NCI-H748 (cell line): ENCODE results near the gene TMEM181.
"Not testable (repeated sequence)": the region's sequence is repeated elsewhere in the genome, so short reads cannot be mapped to it uniquely, and the experiment has no call there.

ENCODE experiments used
- DNase-seq: peaks from one replicate; lab custom pipeline; 2025; ENCODE audit not compliant: unreplicated experiment; lab: John Stamatoyannopoulos, UW

The TMEM181 gene

GRCh38 chr6:158635427-158636073 lies 75.7 kb downstream of the TMEM181 start:
- no peak for DNase-seq

DNA sequence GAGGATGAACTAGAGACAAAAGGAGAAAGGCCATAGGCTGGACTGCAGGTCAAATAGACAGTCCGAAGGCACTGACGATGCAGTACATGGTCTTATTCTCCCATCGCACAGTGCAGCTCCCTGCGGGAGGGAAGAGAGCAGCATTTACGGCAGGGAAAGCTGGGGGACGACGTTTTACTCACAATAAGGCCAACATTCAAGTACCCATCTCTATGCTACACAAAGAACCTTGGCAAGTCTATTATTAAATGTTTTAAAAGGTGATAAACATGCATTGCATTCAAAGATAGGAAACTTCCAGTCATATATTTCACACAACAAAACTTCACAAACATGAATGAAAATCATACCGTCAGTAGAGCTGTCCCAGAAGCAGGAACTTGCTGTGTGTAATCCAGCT lies 76.9 kb downstream of the TMEM181 start:
- no peak for DNase-seq

- DNase-seq, result no peak
These were observed 78.5 kb downstream of the TMEM181 start for GRCh38 chr6:158638324-158638854.

DNA sequence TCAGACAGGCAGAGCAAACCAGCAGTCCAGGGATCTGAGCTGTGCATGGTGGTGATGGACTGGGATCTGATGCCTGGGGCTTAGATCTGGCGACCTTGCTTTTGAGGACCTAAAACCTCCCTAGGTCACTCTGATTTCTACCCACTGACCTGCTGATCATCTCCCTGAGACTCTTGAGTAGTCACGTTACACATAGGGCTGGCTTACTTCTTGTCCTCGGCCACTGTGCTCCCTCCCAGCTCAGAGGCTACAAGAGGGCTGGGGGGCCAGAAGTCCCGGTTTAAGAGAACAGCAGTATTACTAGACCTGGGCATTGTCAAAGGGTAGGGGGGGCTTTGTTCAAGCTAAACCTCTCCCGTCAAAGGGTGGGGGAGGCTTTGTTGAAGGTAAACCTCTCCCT lies 79.2 kb downstream of the TMEM181 start:
- no peak for DNase-seq

DNA sequence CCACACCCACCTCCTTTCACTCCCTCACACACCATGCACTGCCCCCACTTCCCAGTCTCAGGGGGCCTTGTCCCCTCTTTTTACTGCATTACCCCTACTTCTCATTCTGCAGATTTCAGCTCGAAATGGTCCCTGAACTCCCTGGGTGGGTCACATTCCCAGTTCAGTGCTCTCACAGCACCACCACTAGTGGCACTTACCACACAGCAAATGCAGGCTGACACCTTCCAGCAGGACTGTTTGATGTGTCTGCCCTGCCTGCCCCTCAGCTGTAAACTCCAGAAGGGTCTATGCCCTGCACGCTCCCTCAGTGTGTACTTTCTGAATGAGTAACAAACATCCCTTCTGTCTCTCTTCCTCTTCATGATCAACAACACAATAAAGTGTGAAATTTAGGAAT lies 80.6 kb downstream of the TMEM181 start:
- no peak for DNase-seq

- no peak for DNase-seq
These were observed 82.3 kb downstream of the TMEM181 start for GRCh38 chr6:158642097-158642601.

- DNase-seq, result peak; percentile 53
These were observed 83.9 kb downstream of the TMEM181 start for GRCh38 chr6:158643836-158644230.

DNA sequence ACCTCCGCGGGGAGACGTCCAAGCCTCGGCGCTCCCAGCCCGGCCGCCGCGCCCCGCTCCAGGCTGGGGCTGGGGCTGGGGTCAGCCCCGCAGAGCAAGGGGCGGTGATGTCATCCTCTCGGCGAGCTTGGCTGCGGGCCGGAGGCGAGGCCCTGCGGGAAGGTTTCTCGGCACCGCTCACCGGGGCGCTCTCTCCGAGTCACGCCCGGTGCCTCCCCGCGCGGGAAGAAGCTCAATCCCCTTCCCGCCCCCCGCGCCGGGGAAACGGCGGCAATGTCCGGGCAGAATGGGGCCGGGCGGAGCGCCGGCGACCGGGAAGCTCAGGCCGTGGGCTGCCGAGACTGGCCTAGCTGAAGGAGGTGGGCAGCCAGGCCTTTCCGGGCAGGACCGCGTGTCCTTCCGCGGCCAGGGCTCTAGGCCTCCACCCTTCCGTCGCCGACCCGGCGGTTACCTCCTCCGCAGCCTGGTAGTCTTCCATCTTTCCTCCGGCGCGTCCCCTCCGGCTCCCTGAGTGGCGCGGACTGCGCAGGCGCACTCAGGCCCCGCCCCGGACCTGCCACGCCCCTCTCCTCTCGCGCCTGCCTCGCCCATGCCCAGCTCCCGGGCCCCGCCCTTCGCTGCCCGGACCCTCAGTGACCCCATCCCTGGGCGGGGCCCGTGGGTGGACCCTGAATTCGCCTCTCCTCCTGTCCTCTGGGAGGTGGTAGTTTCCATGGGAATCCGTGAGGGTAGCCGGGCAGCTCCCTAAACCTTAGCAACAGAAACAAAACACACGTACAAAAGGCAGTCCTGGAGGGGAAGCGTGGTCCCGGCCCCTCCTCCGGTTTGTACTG lies 84.6 kb downstream of the TMEM181 start, which contains the start of gene DYNLT1:
Gene DYNLT1 (minus strand): TSS at position 513 of the 833 bp plus-strand sequence. CDS start 35 bp downstream, at position 478.
- DNase-seq, result peak; percentile 99

DNA sequence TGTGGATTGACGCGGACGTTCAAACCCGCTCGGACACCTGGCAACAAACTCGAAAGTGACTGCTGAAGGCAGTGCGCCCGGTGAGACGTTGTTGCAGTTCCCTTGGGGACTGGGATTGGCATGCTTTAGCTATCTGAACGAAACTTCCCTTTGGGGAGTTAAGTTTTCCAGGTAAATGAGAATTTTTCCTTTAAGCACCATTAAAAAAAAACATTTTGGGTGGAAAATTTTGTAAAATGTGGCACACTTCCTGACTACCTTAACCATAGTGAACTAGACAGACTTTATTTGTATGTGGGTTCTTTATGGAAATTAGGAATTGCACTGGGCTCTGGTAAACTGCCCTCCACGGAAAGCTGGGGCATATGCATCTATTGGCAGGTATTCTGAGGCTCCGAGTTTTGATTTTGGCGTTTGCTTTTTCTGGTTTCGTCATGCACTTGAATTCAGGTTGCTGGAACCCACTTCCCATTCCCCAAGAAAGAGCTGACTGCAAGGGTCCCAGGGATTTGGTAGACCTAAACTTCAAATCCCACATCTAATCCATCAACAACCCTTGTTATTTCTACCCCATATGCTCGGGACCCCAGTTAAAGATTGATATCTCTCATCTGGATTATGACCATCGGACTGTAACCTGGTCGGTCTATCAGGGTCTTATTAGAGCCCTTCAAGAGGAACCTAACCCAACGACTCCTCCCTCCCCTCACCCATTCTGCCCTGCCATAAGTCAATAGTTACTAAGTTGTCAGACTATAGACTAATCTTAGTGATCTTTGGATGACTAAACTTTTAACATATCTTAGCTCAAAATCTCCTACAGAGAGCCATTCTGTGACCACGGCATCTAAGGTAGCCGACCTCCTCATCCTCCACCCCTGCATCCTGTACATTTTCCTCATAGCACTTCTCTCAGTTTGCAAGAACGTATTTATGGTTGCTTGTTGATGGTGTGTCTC lies 85.5 kb downstream of the TMEM181 start:
- no peak for DNase-seq

DNA sequence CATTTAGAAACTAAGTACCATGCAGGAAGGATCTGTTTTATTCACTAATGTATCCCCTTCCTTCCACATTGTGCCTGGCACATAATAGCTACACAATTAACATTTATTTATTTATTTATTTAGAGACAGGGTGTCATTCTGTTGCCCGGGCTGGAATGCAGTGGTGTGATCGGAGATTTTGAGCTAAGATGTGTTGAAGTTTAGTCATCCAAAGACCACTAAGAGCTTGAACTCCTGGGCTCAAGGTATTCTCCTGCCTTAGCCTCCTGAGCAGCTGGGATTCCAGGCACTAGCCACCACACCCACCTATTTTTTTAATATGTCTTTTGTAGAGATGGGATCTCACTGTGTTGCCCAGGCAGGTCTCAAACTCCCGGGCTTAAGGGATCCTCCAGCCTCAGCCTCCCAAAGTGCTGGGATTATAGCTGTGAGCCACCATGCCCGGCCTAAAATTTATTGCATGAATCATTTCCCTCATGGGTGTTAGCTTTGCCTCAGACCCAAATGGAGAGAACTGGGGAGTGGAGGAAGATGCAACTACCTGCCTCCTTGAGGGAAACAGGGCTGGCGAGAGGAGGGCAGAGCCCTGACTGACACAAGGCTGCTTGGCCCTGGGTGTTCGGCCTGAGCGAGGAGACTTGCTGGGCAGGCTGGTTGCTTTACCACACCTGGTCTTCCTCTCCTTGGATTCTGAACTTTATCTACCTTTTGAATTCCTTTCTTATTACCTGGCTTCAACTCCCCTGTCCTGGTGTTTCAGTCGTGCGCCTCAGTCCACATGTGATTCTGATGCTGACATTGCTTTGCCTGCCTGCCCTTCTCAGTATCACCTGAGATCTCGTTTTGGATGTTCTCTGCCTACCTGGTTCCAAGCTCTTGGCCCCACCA lies 86.4 kb downstream of the TMEM181 start:
- no peak for DNase-seq

- DNase-seq, result no peak
These were observed 87.6 kb downstream of the TMEM181 start for GRCh38 chr6:158647501-158647900.

DNA sequence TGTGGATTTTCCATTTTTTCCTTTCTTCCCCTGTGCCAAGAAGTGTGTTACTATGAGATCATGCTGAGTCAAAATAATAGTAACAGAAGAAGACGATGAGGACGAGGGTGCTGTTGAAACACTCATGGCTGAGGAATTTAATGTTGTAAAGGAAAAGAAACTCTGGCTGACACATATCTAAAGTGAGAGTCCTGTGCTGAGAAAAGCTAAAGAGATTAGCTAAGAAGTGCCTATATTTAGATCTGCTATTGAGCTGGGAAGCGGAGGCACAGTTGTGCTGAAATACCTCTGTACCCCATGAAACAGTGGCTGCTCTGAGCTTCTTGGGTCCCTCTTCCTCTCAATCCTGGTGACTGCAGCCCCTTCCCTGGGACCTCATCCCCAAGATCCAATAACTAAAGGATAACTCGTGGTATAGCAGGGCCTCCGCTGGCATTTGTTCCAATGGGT lies 88.8 kb downstream of the TMEM181 start:
- no peak for DNase-seq

GRCh38 chr6:158649289-158650143 lies 89.6 kb downstream of the TMEM181 start, which contains the start of gene SYTL3:
SYTL3 (plus strand) TSS chr6:158650054; CDS start chr6:158663269, 13,215 bp downstream.
- no peak for DNase-seq

- DNase-seq, result not testable (repeated sequence)
These were observed 92.3 kb downstream of the TMEM181 start for GRCh38 chr6:158651981-158652737.

DNA sequence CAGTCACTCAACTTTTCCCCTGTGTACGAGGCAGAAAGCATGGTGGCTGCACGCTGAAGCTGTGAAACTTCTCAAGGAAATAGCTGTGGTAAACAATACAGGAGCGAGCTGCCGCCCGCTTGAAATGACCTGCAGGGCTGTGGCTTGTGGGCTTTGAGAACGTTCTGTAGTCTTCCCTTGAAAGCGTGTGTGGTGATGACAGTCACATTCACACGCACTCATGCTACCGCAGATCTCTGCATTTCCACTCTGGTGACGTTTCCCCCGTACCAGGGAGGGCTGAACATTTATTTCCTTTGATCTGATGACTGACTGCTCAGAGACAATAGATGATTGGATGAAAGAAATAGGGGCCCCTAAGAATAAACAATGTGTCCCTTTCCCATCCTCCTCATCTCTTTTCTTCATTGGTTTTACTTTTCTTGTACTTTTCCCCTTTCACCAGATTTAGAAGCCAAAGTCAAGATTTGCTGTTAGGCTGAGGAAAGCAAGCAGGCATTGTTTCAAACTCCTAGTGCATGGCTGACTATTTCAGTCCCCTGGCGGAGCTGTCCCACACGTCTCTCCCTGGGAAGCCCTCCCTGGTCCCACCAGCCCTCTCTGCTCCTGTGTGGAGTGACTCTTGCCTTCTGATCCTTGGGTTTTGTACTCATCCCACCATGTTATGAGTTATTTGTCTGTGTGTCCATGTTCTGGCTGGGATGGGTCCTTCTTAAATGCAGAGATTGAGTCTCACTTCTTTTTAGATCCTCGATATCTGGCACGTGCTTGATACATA lies 93.9 kb downstream of the TMEM181 start:
- DNase-seq, result no peak

GRCh38 chr6:158654498-158654897 lies 94.6 kb downstream of the TMEM181 start:
- peak; percentile 17 for DNase-seq

- no peak for DNase-seq
These were observed 95.1 kb downstream of the TMEM181 start for GRCh38 chr6:158654960-158655489.
